NCI-H2081 (cell line): ENCODE measurements around the gene AK2.
"Not testable (repeated sequence)": the region's sequence is repeated elsewhere in the genome, so short reads cannot be mapped to it uniquely, and the experiment has no call there.

Experiments
- DNase-seq, 2 experiments: peaks; one replicate each; lab custom pipeline; 2025; lab: John Stamatoyannopoulos, UW

AK2 gene

GRCh38 chr1:33050221-33051076, 13.8 kb upstream of the AK2 start:
- DNase-seq, result no peak

GRCh38 chr1:33049371-33049770, 12.7 kb upstream of the AK2 start:
- no peak for DNase-seq

GRCh38 chr1:33048426-33048825, 11.7 kb upstream of the AK2 start:
- no peak for DNase-seq

- DNase-seq, result no peak
Observed at GRCh38 chr1:33047839-33048305, 11.2 kb upstream of the AK2 start.

GRCh38 chr1:33047290-33047689, 10.6 kb upstream of the AK2 start:
- no peak for DNase-seq

GRCh38 chr1:33046234-33046633, 9.6 kb upstream of the AK2 start:
- DNase-seq, result not testable (repeated sequence)

- no peak for DNase-seq
Observed at GRCh38 chr1:33045814-33046213, 9.1 kb upstream of the AK2 start.

- DNase-seq, result no peak
Observed at GRCh38 chr1:33045246-33045645, 8.6 kb upstream of the AK2 start.

GRCh38 chr1:33043267-33044092, 6.8 kb upstream of the AK2 start:
- DNase-seq, result no peak

- no peak for DNase-seq
Observed at GRCh38 chr1:33042831-33043230, 6.1 kb upstream of the AK2 start.

- no peak for DNase-seq
Observed at GRCh38 chr1:33041026-33041425, 4.3 kb upstream of the AK2 start.

- no peak for DNase-seq
Observed at GRCh38 chr1:33039840-33040239, 3.2 kb upstream of the AK2 start.

- DNase-seq, result peak in 1 of 2 experiments; percentile 30
Observed at GRCh38 chr1:33036051-33036525, 595 bp downstream of the AK2 start.

- no peak for DNase-seq
Observed at GRCh38 chr1:33032126-33032869, 4.4 kb downstream of the AK2 start.

GRCh38 chr1:33031506-33031905, 5.2 kb downstream of the AK2 start:
- DNase-seq, result no peak

- DNase-seq, result no peak
Observed at GRCh38 chr1:33030575-33030974, 6.1 kb downstream of the AK2 start.

- no peak for DNase-seq
Observed at GRCh38 chr1:33029921-33030320, 6.8 kb downstream of the AK2 start.

- no peak for DNase-seq
Observed at GRCh38 chr1:33029209-33029608, 7.5 kb downstream of the AK2 start.

- DNase-seq, result no peak
Observed at GRCh38 chr1:33025761-33026160, 10.9 kb downstream of the AK2 start.

GRCh38 chr1:33025180-33025569, 11.5 kb downstream of the AK2 start:
- DNase-seq, result no peak

GRCh38 chr1:33024430-33025179, 12.1 kb downstream of the AK2 start:
- peak in 1 of 2 experiments; percentile 26 for DNase-seq
